PC-3 (cell line): Measurements from ENCODE around the gene RENBP. TPM values are rescaled to one million over a fixed set of nuclear protein-coding genes. Genes with fewer than 3 reads are reported as not detected.

ENCODE experiments used
- ATAC-seq: fragments of 200-7000 bp; cut with Tn5 transposase; 2 replicates; pipeline ENCODE4 v1.9.1; 2020; ENCODE audit warnings: mild to moderate bottlenecking, moderate library complexity
- BruUV-seq: library from RNA; stranded (reverse); fragments of 400-500 nt; replicated peaks from 2 replicates; lab custom pipeline; 2021; lab: Mats Ljungman, UMichigan
- CTCF ChIA-PET: fragments of 300-600 bp; sonication (Branson Sonifier 250); formaldehyde crosslinking; loops from one replicate; lab custom pipeline; 2022; ENCODE audit warnings: antibody characterized with exemption; lab: Charles Lee
- POLR2A ChIA-PET: fragments of 300-600 bp; sonication (Branson Sonifier 250); formaldehyde crosslinking; loops from one replicate; lab custom pipeline; 2022; ENCODE audit warnings: antibody characterized with exemption; ENCODE audit not compliant: unreplicated experiment; lab: Charles Lee
- DNase-seq: peaks from one replicate; pipeline ENCODE4 v3.0.0-alpha.2; 2015
- H2AFZ ChIP-seq: fragments of 300-600 bp; sonication (generic); 2 replicates; pipeline ENCODE4 v1.6.0; 2016; ENCODE audit warnings: antibody characterized with exemption, low read length
- H3F3A ChIP-seq: fragments of 300-600 bp; sonication (generic); one replicate; pipeline ENCODE4 v1.6.0; 2017; ENCODE audit warnings: antibody characterized with exemption, low read length, control low read depth, mild to moderate bottlenecking; ENCODE audit not compliant: unreplicated experiment
- H3K27ac ChIP-seq: fragments of 300-600 bp; sonication (generic); 2 replicates; pipeline ENCODE4 v1.5.1; 2016; ENCODE audit warnings: mild to moderate bottlenecking, low read length
- H3K27me3 ChIP-seq: fragments of 300-600 bp; sonication (generic); 2 replicates; pipeline ENCODE4 v1.6.1; 2016; ENCODE audit warnings: low read length, mixed read lengths
- H3K36me3 ChIP-seq: fragments of 300-600 bp; sonication (generic); 2 replicates; pipeline ENCODE4 v1.6.1; 2016; ENCODE audit warnings: low read depth, mixed run types, low read length, mixed read lengths
- H3K4me1 ChIP-seq: fragments of 300-600 bp; sonication (generic); 2 replicates; pipeline ENCODE4 v1.5.1; 2016; ENCODE audit warnings: low read length; ENCODE audit not compliant: insufficient read depth
- H3K4me2 ChIP-seq: fragments of 300-600 bp; sonication (generic); 2 replicates; pipeline ENCODE4 v1.6.0; 2016; ENCODE audit warnings: low read length
- H3K4me3 ChIP-seq: fragments of 300-600 bp; sonication (generic); 2 replicates; pipeline ENCODE4 v1.5.1; 2016; ENCODE audit warnings: mild to moderate bottlenecking, low read length, mixed read lengths
- H3K79me2 ChIP-seq: fragments of 300-600 bp; sonication (generic); 2 replicates; pipeline ENCODE4 v1.6.1; 2017; ENCODE audit warnings: low read length, mixed read lengths
- H3K9ac ChIP-seq: fragments of 300-600 bp; sonication (generic); 2 replicates; pipeline ENCODE4 v1.6.0; 2016; ENCODE audit warnings: mild to moderate bottlenecking, low read length
- H3K9me2 ChIP-seq: fragments of 300-600 bp; sonication (generic); replicated peaks from 2 replicates; pipeline ENCODE4 v1.6.1; 2016; ENCODE audit warnings: mixed run types, low read length, mixed read lengths
- H3K9me3 ChIP-seq: fragments of 300-600 bp; sonication (generic); 2 replicates; pipeline ENCODE4 v1.6.1; 2016; ENCODE audit warnings: low read length, mixed read lengths
- H4K20me1 ChIP-seq: fragments of 300-600 bp; sonication (generic); 2 replicates; pipeline ENCODE4 v1.6.1; 2016; ENCODE audit warnings: low read length, mixed read lengths
- EZH2 ChIP-seq: fragments of 300-600 bp; sonication (generic); IDR thresholded peaks from one replicate; pipeline ENCODE4 v1.6.1; 2017; ENCODE audit warnings: antibody characterized with exemption, mild to moderate bottlenecking, low read length; ENCODE audit not compliant: unreplicated experiment
- EZH2phosphoT487 ChIP-seq: fragments of 300-600 bp; sonication (generic); IDR thresholded peaks from 2 replicates; pipeline ENCODE4 v1.6.1; 2018; ENCODE audit warnings: mild to moderate bottlenecking, antibody characterized with exemption, low read length, borderline replicate concordance
- intact Hi-C: fragments of 100-400 bp; cut with micrococcal nuclease; formaldehyde crosslinking; loops from 2 replicates; pipeline ENCODE4 v1.9.0; 2023
- total RNA-seq: library from RNA; depleted of rRNA; stranded (reverse); fragments of >200 nt; gene quantifications from 2 replicates; pipeline ENCODE4 v1.2.3, GENCODE V29; 2014
- TF ChIP-seq, protein P1 (sequence below): fragments of 300-600 bp; sonication (generic); conservative IDR thresholded peaks from 2 replicates; pipeline ENCODE4 v1.5.1; 2017; ENCODE audit warnings: antibody characterized with exemption, low read depth, mild to moderate bottlenecking, low read length

RENBP gene
- total RNA-seq, 1 experiment from 2014 or later = not detected

DNA sequence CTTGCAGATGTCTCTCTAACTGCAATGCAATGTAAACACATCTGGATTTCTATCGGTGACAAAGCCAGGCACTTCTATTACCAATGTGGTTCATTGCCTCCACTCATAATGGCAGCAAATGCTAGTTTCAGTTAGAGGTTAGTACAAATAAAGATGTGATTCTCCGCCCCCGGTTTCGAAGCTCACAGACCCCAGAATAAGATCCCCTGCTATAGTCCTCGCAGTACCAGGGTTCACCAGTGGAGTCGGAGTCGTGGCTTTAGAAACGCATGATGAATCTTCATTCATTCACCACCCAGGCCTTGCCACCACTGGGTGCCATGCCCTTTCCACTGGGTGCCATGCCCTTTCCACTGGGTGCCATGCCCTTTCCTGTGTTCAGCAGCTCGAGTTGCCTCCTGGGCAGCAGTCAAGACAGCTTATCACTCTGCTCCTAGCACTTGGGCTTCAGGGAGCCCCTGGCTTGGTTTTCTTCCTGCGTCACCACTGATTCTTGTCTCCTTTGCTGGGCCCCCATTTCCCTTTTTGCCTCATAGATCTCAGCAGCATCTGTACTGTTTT lies 6.1 kb downstream of the RENBP start:
- Histone ChIP-seq H3K4me1 (peaks cover under 1% of the 10 kb centered on the region; the same call in 1 of the 2 replicates), H3K4me2 (no peak overlapping the region), H3K79me2 (peaks cover 14% of the 10 kb centered on the region), H3F3A (no peaks in the 10 kb centered on the region), H3K27me3 (no peaks in the 10 kb centered on the region), H3K27ac (no peak overlapping the region), H2AFZ (no peak overlapping the region), H3K9me2 (no peaks in the 10 kb centered on the region), H4K20me1 (no peaks in the 10 kb centered on the region), H3K4me3 (no peak overlapping the region), H3K9me3 (no peaks in the 10 kb centered on the region), H3K9ac (no peak overlapping the region), H3K36me3 (no peaks in the 10 kb centered on the region)
- TF ChIP-seq EZH2phosphoT487 = no peak
- TF ChIP-seq EZH2 = no peak
- TF ChIP-seq, protein P1, sequence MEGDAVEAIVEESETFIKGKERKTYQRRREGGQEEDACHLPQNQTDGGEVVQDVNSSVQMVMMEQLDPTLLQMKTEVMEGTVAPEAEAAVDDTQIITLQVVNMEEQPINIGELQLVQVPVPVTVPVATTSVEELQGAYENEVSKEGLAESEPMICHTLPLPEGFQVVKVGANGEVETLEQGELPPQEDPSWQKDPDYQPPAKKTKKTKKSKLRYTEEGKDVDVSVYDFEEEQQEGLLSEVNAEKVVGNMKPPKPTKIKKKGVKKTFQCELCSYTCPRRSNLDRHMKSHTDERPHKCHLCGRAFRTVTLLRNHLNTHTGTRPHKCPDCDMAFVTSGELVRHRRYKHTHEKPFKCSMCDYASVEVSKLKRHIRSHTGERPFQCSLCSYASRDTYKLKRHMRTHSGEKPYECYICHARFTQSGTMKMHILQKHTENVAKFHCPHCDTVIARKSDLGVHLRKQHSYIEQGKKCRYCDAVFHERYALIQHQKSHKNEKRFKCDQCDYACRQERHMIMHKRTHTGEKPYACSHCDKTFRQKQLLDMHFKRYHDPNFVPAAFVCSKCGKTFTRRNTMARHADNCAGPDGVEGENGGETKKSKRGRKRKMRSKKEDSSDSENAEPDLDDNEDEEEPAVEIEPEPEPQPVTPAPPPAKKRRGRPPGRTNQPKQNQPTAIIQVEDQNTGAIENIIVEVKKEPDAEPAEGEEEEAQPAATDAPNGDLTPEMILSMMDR = no peak
- intact Hi-C loops = no loop called here
- no TSS peak for BruUV-seq
- POLR2A ChIA-PET = no interaction called here
- CTCF ChIA-PET = interaction anchor here (0.7 kb wide), 1 partner anchor 151 kb away, joined by 7 read pairs; no protein-coding TSS in a partner anchor
- ATAC-seq = no peak
- DNase-seq = no peak

DNA sequence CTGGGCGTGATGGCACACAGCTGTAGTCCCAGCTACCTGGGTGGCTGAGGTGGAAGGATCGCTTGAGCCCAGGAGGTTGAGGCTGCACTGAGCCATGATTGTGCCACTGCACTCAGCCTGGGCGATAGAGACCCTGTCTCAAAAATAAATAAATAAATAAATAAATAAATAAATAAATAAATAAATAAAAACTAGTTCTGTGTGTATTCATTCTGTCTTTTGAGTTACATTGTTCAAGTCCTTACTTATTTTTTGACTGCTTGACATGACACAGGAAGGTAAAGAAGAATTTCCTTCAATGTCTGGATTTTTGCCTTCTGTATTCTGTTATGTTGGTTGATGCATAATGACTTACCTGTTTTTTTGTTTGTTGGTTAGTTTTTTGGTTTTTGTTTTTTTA lies 7.4 kb downstream of the RENBP start:
- ATAC-seq (no peak), DNase-seq (no peak)
- Histone ChIP-seq H3K9me2 (no peaks in the 10 kb centered on the region), H2AFZ (no peak overlapping the region), H3K27me3 (no peaks in the 10 kb centered on the region), H3K9ac (no peak overlapping the region), H3K4me1 (peaks cover 5% of the 10 kb centered on the region; the same call in 1 of the 2 replicates), H3K4me3 (no peak overlapping the region), H3F3A (no peaks in the 10 kb centered on the region), H3K4me2 (no peak overlapping the region), H3K36me3 (peaks cover 4% of the 10 kb centered on the region), H3K9me3 (no peaks in the 10 kb centered on the region), H3K79me2 (peaks cover 27% of the 10 kb centered on the region), H4K20me1 (no peaks in the 10 kb centered on the region), H3K27ac (no peak overlapping the region)
- CTCF ChIA-PET = no interaction called here
- POLR2A ChIA-PET = no interaction called here
- TF ChIP-seq, protein P1 = no peak
- TF ChIP-seq EZH2 (no peak), EZH2phosphoT487 (no peak)
- BruUV-seq = no TSS peak
- intact Hi-C loops = no loop called here

DNA sequence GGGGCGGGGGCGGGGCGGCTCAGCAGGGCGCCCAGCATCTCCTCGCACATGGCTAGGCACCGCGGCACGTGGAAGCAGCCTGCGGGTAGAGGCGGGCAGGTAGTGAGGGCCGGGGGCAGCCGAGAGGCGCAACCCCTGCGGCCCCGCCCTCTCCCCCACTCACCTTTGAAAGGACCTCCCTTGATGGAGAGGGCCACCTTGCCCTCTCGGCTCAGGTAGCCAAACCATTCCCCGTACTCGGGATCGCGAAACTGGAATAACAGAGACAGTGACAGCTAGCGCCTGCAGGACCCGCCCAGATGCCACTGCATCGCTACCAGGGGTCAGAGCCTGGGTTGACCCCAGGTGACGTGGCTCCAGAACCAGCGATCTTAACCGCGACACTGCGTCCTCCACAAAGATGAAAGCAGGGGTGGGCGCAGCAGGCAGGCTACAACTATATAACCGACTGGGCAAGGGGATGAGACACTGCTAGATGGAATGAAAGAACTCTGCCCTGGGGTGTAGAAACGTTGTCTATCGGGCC lies 9.1 kb downstream of the RENBP start:
- POLR2A ChIA-PET = no interaction called here
- intact Hi-C loops = no loop called here

More for the DNA sequence above, 9.1 kb downstream of the RENBP start:
- Histone ChIP-seq H3K9me3 (no peaks in the 10 kb centered on the region), H2AFZ (peak overlapping the region; percentile 69), H3K9ac (peak overlapping the region; percentile 9; the same call in 1 of the 2 replicates), H3F3A (no peaks in the 10 kb centered on the region), H4K20me1 (no peaks in the 10 kb centered on the region), H3K27me3 (no peaks in the 10 kb centered on the region), H3K27ac (no peak overlapping the region), H3K4me2 (peak overlapping the region; percentile 75), H3K9me2 (no peaks in the 10 kb centered on the region), H3K79me2 (peaks cover 32% of the 10 kb centered on the region), H3K4me1 (peaks cover 5% of the 10 kb centered on the region; the same call in 1 of the 2 replicates), H3K4me3 (peak overlapping the region; percentile 61; the same call in 1 of the 2 replicates), H3K36me3 (peaks cover 11% of the 10 kb centered on the region)
- no TSS peak for BruUV-seq
- TF ChIP-seq, protein P1 = no peak
- TF ChIP-seq EZH2 (no peak), EZH2phosphoT487 (no peak)
- CTCF ChIA-PET = interaction anchor here (0.8 to 1.2 kb wide), 2 partner anchors 10 to 12 kb away, joined by 4 to 6 read pairs; no protein-coding TSS in a partner anchor
- 0 out of 2 replicates have a peak, but pooled peaks have one; percentile 5 for ATAC-seq
- no peak for DNase-seq
